ENCODE measurements around the gene ADAMTS12. TPM values are rescaled to one million over a fixed set of nuclear protein-coding genes. Genes with fewer than 3 reads are reported as not detected.

Gene ADAMTS12
- total RNA-seq, 2 experiments from 2014 or later, result not detected

GRCh38 chr5:33832404-33833236 lies 59.2 kb downstream of the ADAMTS12 start:
- TF ChIP-seq CTCF (IDR thresholded peaks at IDR 0.05), result no peak
- no peak for ATAC-seq
- no peak for DNase-seq
- no peak overlapping the region for H3K27ac Mint-ChIP-seq
- H3K9me3 Mint-ChIP-seq, result no peaks in the 10 kb centered on the region
- H3K4me1 Mint-ChIP-seq (ENCODE audit: low read depth), result no peaks in the 10 kb centered on the region
- ChIA-PET POLR2A (no interaction called here), CTCF (no interaction called here)
- H3K4me3 Mint-ChIP-seq, result no peak overlapping the region
- no peaks in the 10 kb centered on the region for H3K27me3 Mint-ChIP-seq
- intact Hi-C loops (cut with micrococcal nuclease), result no loop called here
- H3K36me3 Mint-ChIP-seq (ENCODE audit: low read depth), result no peaks in the 10 kb centered on the region

DNA sequence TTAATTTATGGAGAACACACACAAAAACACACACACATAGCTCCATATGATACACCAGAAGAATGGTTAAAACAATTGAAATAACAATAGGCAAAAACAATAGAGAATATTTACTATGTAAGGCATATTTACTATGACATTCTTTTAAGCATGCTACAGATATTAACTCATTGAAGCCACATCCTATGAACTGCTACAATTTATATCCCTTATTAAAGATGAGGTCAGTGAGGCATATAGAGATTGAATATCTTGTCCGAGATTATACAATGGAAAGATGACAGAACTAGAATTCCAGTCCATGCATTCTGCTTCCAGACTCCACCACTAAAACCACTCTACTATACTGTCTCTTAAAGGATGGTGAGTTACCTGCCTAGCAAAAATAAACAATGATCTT lies 60.7 kb downstream of the ADAMTS12 start:
- ChIA-PET POLR2A (no interaction called here), CTCF (interaction anchor here (1.3 kb wide), 1 partner anchor 9 kb away, joined by 4 read pairs; no protein-coding TSS in a partner anchor)
- DNase-seq (no peak), ATAC-seq (no peak)
- Mint-ChIP-seq H3K36me3 (ENCODE audit: low read depth) (no peaks in the 10 kb centered on the region), H3K4me1 (ENCODE audit: low read depth) (no peaks in the 10 kb centered on the region), H3K9me3 (no peaks in the 10 kb centered on the region), H3K27ac (no peak overlapping the region), H3K27me3 (no peaks in the 10 kb centered on the region), H3K4me3 (no peak overlapping the region)
- no peak for TF ChIP-seq CTCF (IDR thresholded peaks at IDR 0.05)
- intact Hi-C loops (cut with micrococcal nuclease), result no loop called here

GRCh38 chr5:33829430-33829829 lies 62.4 kb downstream of the ADAMTS12 start:
- no peak for TF ChIP-seq CTCF (IDR thresholded peaks at IDR 0.05)
- ChIA-PET POLR2A (no interaction called here), CTCF (no interaction called here)
- intact Hi-C loops (cut with micrococcal nuclease), result no loop called here
- Mint-ChIP-seq H3K27me3 (no peaks in the 10 kb centered on the region), H3K27ac (no peak overlapping the region), H3K4me3 (no peak overlapping the region), H3K4me1 (ENCODE audit: low read depth) (no peaks in the 10 kb centered on the region), H3K36me3 (ENCODE audit: low read depth) (no peaks in the 10 kb centered on the region), H3K9me3 (no peaks in the 10 kb centered on the region)
- ATAC-seq, result no peak
- DNase-seq, result no peak

- Mint-ChIP-seq H3K4me1 (ENCODE audit: low read depth) (no peaks in the 10 kb centered on the region), H3K9me3 (no peaks in the 10 kb centered on the region), H3K4me3 (no peak overlapping the region), H3K36me3 (ENCODE audit: low read depth) (no peaks in the 10 kb centered on the region), H3K27me3 (no peaks in the 10 kb centered on the region), H3K27ac (no peak overlapping the region)
- CTCF ChIA-PET, result no interaction called here
- no peak for TF ChIP-seq CTCF (IDR thresholded peaks at IDR 0.05)
- ATAC-seq (no peak), DNase-seq (no peak)
- POLR2A ChIA-PET, result no interaction called here
- intact Hi-C loops (cut with micrococcal nuclease), result no loop called here
Measured at GRCh38 chr5:33828626-33829308, 63.0 kb downstream of the ADAMTS12 start.

- intact Hi-C loops (cut with micrococcal nuclease), result no loop called here
- DNase-seq, result no peak
- CTCF ChIA-PET, result no interaction called here
- Mint-ChIP-seq H3K27me3 (no peaks in the 10 kb centered on the region), H3K4me1 (ENCODE audit: low read depth) (no peaks in the 10 kb centered on the region), H3K9me3 (no peaks in the 10 kb centered on the region), H3K36me3 (ENCODE audit: low read depth) (no peaks in the 10 kb centered on the region), H3K27ac (no peak overlapping the region), H3K4me3 (no peak overlapping the region)
- POLR2A ChIA-PET, result no interaction called here
- TF ChIP-seq CTCF (IDR thresholded peaks at IDR 0.05), result no peak
- no peak for ATAC-seq
Measured at GRCh38 chr5:33827885-33828284, 63.9 kb downstream of the ADAMTS12 start.

Data from activated CD8-positive, alpha-beta T cell treated with anti-CD3 and anti-CD28 coated beads for 36 hours (primary cell).